Measurements from ENCODE around the gene CRYBA4.
A peak's percentile ranks its signal among the peaks of the same experiment; 100 is the strongest.

Gene CRYBA4

GRCh38 chr22:26674211-26675190 lies 52.7 kb downstream of the CRYBA4 start:
- Histone ChIP-seq H3K27ac (no peak overlapping the region), H3K36me3 (replicated peaks) (no peaks in the 10 kb centered on the region), H3K27me3 (replicated peaks) (no peaks in the 10 kb centered on the region), H3K4me3 (ENCODE audit: low read depth, low read length) (no peak overlapping the region)
- DNase-seq, result no peak
- no peak for TF ChIP-seq CTCF (IDR thresholded peaks at IDR 0.05; ENCODE audit: low read depth, low read length, missing control alignments)
- in situ Hi-C loops (cut with HindIII; ENCODE audit: low pct_ligation_motif_present, low sequenced_read_pairs), result no loop called here

- H3K27ac ChIP-seq, result no peak overlapping the region
- no peak for TF ChIP-seq CTCF (IDR thresholded peaks at IDR 0.05; ENCODE audit: low read depth, low read length, missing control alignments)
- no peaks in the 10 kb centered on the region for H3K36me3 ChIP-seq (replicated peaks)
- H3K27me3 ChIP-seq (replicated peaks), result no peaks in the 10 kb centered on the region
- in situ Hi-C loops (cut with HindIII; ENCODE audit: low pct_ligation_motif_present, low sequenced_read_pairs), result no loop called here
- no peak overlapping the region for H3K4me3 ChIP-seq (ENCODE audit: low read depth, low read length)
- no peak for DNase-seq
These were observed 54.0 kb downstream of the CRYBA4 start for GRCh38 chr22:26675687-26676268.

GRCh38 chr22:26677217-26677616 lies 55.5 kb downstream of the CRYBA4 start:
- Histone ChIP-seq H3K36me3 (replicated peaks) (peaks cover 5% of the 10 kb centered on the region), H3K4me3 (ENCODE audit: low read depth, low read length) (no peak overlapping the region), H3K27ac (no peak overlapping the region), H3K27me3 (replicated peaks) (no peaks in the 10 kb centered on the region)
- no peak for TF ChIP-seq CTCF (IDR thresholded peaks at IDR 0.05; ENCODE audit: low read depth, low read length, missing control alignments)
- in situ Hi-C loops (cut with HindIII; ENCODE audit: low pct_ligation_motif_present, low sequenced_read_pairs), result no loop called here
- no peak for DNase-seq

- DNase-seq, result peak; percentile 82
- in situ Hi-C loops (cut with HindIII; ENCODE audit: low pct_ligation_motif_present, low sequenced_read_pairs), result no loop called here
These were observed 57.4 kb downstream of the CRYBA4 start for GRCh38 chr22:26679003-26679629.

More at GRCh38 chr22:26679003-26679629, 57.4 kb downstream of the CRYBA4 start:
- H3K27ac ChIP-seq, result no peak overlapping the region
- TF ChIP-seq CTCF (IDR thresholded peaks at IDR 0.05; ENCODE audit: low read depth, low read length, missing control alignments), result peak; percentile 96
- H3K36me3 ChIP-seq (replicated peaks), result peaks cover 6% of the 10 kb centered on the region
- H3K4me3 ChIP-seq (ENCODE audit: low read depth, low read length), result no peak overlapping the region
- H3K27me3 ChIP-seq (replicated peaks), result no peaks in the 10 kb centered on the region
